ENCODE measurements around the gene PHC2. TPM values are rescaled to one million over a fixed set of nuclear protein-coding genes. Genes with fewer than 3 reads are reported as not detected.

The PHC2 gene
- total RNA-seq, 1 experiment from 2014 or later, result 9.4 TPM

- no peak overlapping the region for H3K14ac ChIP-seq (ENCODE audit: insufficient read depth, low read length)
- H3K9me3 Mint-ChIP-seq, result no peaks in the 10 kb centered on the region
- no peaks in the 10 kb centered on the region for H3K79me2 ChIP-seq (ENCODE audit: insufficient read depth, low read length)
- no peak overlapping the region for H3K27ac ChIP-seq (ENCODE audit: insufficient read length, low read depth, low read length)
- no CpG with 5 or more reads among the region's 2 CpGs for WGBS (ENCODE audit: extremely low coverage, insufficient read length, low lambda C conversion rate)
- no peak overlapping the region for H4K91ac ChIP-seq (ENCODE audit: insufficient read length, low read depth, low read length)
- H3K4me2 ChIP-seq (ENCODE audit: insufficient read depth, insufficient read length, low read length), result no peak overlapping the region
- no peak overlapping the region for H3K56ac ChIP-seq (ENCODE audit: insufficient read length, low read depth, low read length)
- no peak overlapping the region for H3K23ac ChIP-seq (ENCODE audit: insufficient read length, low read depth, low read length)
- peaks cover 7% of the 10 kb centered on the region for H3K27me3 Mint-ChIP-seq (ENCODE audit: low read depth)
- no peak overlapping the region for H2BK15ac ChIP-seq (ENCODE audit: low read depth, low read length)
- no peak overlapping the region for H3K27ac Mint-ChIP-seq
- H3K9ac ChIP-seq (ENCODE audit: extremely low read depth, insufficient read length, low read length), result no peak overlapping the region
- H3K27me3 ChIP-seq (ENCODE audit: insufficient read depth, low read length), result no peaks in the 10 kb centered on the region
- no peak overlapping the region for H2BK20ac ChIP-seq (ENCODE audit: low read depth, low read length, poor library complexity, severe bottlenecking)
- no peak overlapping the region for H4K8ac ChIP-seq (replicated peaks; ENCODE audit: insufficient read length, low read depth, low read length)
- H2AK5ac ChIP-seq (ENCODE audit: insufficient read length, low read length), result no peak overlapping the region
- no peak overlapping the region for H2BK12ac ChIP-seq (ENCODE audit: insufficient read length, low read depth, low read length)
- H2AFZ ChIP-seq (ENCODE audit: low read length), result no peak overlapping the region
- H2BK120ac ChIP-seq (ENCODE audit: low read depth, low read length, poor library complexity, severe bottlenecking), result no peak overlapping the region
- H3K36me3 Mint-ChIP-seq (ENCODE audit: insufficient read depth in 1 of 3, low read depth in 3 of 3), result no peaks in the 10 kb centered on the region; a peak in 1 of 7 replicates
- H3K4ac ChIP-seq (ENCODE audit: low read depth, low read length), result no peak overlapping the region
- no peaks in the 10 kb centered on the region for H3K79me1 ChIP-seq (ENCODE audit: insufficient read depth, low read depth, low read length, poor library complexity, severe bottlenecking)
- no peaks in the 10 kb centered on the region for H3K9me3 ChIP-seq (ENCODE audit: control insufficient read depth, low read depth, low read length)
- no peak overlapping the region for H2BK5ac ChIP-seq (ENCODE audit: insufficient read length, low read length)
- no peaks in the 10 kb centered on the region; the same call in 1 of the 2 replicates for H3K4me1 ChIP-seq (ENCODE audit: insufficient read depth, low read length)
- no peak overlapping the region for H3K4me3 Mint-ChIP-seq
- TF ChIP-seq, protein P1, sequence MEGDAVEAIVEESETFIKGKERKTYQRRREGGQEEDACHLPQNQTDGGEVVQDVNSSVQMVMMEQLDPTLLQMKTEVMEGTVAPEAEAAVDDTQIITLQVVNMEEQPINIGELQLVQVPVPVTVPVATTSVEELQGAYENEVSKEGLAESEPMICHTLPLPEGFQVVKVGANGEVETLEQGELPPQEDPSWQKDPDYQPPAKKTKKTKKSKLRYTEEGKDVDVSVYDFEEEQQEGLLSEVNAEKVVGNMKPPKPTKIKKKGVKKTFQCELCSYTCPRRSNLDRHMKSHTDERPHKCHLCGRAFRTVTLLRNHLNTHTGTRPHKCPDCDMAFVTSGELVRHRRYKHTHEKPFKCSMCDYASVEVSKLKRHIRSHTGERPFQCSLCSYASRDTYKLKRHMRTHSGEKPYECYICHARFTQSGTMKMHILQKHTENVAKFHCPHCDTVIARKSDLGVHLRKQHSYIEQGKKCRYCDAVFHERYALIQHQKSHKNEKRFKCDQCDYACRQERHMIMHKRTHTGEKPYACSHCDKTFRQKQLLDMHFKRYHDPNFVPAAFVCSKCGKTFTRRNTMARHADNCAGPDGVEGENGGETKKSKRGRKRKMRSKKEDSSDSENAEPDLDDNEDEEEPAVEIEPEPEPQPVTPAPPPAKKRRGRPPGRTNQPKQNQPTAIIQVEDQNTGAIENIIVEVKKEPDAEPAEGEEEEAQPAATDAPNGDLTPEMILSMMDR (conservative IDR thresholded peaks at IDR 0.05), result no peak
- H4K20me1 ChIP-seq (ENCODE audit: control insufficient read depth, insufficient read depth, insufficient read length), result no peaks in the 10 kb centered on the region
- DNase-seq, result no peak
- H3T11ph ChIP-seq (ENCODE audit: low read length), result no peak overlapping the region
- H3K4me1 Mint-ChIP-seq, result peaks cover 20 to 26% of the 10 kb centered on the region in 2 experiments
- no peak overlapping the region for H4K5ac ChIP-seq (ENCODE audit: insufficient read length, low read depth, low read length)
- H3K23me2 ChIP-seq (ENCODE audit: insufficient read length, low read depth, low read length, poor library complexity, severe bottlenecking), result peaks cover 6% of the 10 kb centered on the region
- no peak overlapping the region for H3K18ac ChIP-seq (ENCODE audit: insufficient read length, low read depth, low read length)
These were observed 38.8 kb upstream of the PHC2 start for GRCh38 chr1:33469691-33470090.

Measured in H9 (cell line).